Measurements from ENCODE around the gene ALX1.

DNA sequence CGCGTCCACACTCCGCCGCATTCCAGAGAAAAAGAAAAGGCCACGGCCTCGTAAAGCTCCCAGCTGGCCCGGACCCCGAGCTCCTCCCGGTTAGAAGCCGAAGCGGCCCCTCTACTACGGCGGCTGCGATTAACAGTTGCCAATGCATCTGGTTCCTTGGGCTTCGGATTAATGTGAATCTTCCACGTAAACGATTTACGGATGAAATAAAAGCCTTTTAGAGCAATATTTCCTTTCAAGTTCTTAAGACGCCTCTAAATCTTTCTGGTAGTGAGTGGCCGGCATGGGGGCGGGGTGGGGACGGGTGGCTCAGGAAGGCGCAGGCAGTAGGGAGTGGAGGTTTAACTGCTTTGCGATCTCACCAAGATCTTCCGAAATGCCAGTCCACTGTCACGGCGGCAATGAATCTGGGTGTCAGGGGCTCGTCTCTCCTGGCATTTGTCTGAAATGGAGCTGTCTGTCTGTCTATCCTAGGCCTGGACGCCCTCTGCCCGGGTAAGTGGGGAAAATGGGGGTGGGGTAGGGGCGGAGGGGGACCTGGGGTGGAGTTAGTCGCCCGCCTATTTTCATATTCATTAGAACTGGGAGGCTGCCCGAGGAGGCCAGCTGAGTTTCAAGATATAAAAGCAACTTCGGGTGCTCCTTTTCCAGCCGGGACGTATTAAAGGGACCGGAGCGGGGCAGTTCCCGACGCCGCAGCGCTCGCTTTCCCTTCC, 413 bp upstream of the ALX1 start:
- TF ChIP-seq RAD21 (IDR thresholded peaks at IDR 0.05): no peak
- TF ChIP-seq FOXA2 (IDR thresholded peaks at IDR 0.05): no peak
- TF ChIP-seq TAF1 (conservative IDR thresholded peaks at IDR 0.05): no peak
- TF ChIP-seq, protein P1, sequence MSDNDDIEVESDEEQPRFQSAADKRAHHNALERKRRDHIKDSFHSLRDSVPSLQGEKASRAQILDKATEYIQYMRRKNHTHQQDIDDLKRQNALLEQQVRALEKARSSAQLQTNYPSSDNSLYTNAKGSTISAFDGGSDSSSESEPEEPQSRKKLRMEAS (IDR thresholded peaks at IDR 0.05): no peak
- no peak for TF ChIP-seq CTCF (IDR thresholded peaks at IDR 0.05; ENCODE audit: low read depth, low read length, missing input control)
- no peak for TF ChIP-seq JUND (IDR thresholded peaks at IDR 0.05)
- no peak for TF ChIP-seq HNF4G (IDR thresholded peaks at IDR 0.05)
- TF ChIP-seq, protein P2, sequence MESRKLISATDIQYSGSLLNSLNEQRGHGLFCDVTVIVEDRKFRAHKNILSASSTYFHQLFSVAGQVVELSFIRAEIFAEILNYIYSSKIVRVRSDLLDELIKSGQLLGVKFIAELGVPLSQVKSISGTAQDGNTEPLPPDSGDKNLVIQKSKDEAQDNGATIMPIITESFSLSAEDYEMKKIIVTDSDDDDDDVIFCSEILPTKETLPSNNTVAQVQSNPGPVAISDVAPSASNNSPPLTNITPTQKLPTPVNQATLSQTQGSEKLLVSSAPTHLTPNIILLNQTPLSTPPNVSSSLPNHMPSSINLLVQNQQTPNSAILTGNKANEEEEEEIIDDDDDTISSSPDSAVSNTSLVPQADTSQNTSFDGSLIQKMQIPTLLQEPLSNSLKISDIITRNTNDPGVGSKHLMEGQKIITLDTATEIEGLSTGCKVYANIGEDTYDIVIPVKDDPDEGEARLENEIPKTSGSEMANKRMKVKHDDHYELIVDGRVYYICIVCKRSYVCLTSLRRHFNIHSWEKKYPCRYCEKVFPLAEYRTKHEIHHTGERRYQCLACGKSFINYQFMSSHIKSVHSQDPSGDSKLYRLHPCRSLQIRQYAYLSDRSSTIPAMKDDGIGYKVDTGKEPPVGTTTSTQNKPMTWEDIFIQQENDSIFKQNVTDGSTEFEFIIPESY (IDR thresholded peaks at IDR 0.05): no peak
- TF ChIP-seq RXRA (IDR thresholded peaks at IDR 0.05): no peak
- TF ChIP-seq GABPA (IDR thresholded peaks at IDR 0.05 in 1 of 2, conservative IDR thresholded peaks at IDR 0.05 in 1 of 2): no peak
- TF ChIP-seq SP1 (IDR thresholded peaks at IDR 0.05): no peak
